Prostate gland (tissue), 2 donors: ENCODE measurements around the gene ERG. TPM values are rescaled to one million over a fixed set of nuclear protein-coding genes. Genes with fewer than 3 reads are reported as not detected.

Experiments used
- DNase-seq: peaks from one replicate; pipeline ENCODE4 v3.0.0-alpha.2; 2019; ENCODE audit warnings: low spot score
- H3K27ac ChIP-seq, 2 donors: fragments of 200-600 bp; sonication (generic); 2 replicates each; pipeline ENCODE4 v1.5.1; 2017 to 2019
- H3K27me3 ChIP-seq: fragments of 200-600 bp; sonication (generic); replicated peaks from 2 replicates; pipeline ENCODE4 v1.5.1; 2019; ENCODE audit not compliant: insufficient read depth
- H3K36me3 ChIP-seq, 2 donors: fragments of 200-600 bp; sonication (generic); 1 replicate in 1 of 2; 2 replicates in 1 of 2; pipeline versions ENCODE4 v1.5.1 to v1.8.1; 2017 to 2019
- H3K4me1 ChIP-seq: fragments of 200-600 bp; sonication (generic); replicated peaks from 2 replicates; pipeline ENCODE4 v1.5.1; 2019
- H3K4me3 ChIP-seq, 2 donors: fragments of 200-600 bp; sonication (generic); 2 replicates each; pipeline ENCODE4 v1.5.1; 2017 to 2019
- H3K9me3 ChIP-seq: fragments of 200-600 bp; sonication (generic); 2 replicates; pipeline ENCODE4 v1.5.1; 2017
- CTCF ChIP-seq, 4 experiments: fragments of 200-600 bp in 2 of 4; fragments of 450-650 bp in 2 of 4; sonication (generic) in 2 of 4; IDR thresholded peaks; 1 replicate in 3 of 4; 2 replicates in 1 of 4; pipeline ENCODE4 v1.5.1; 2016 to 2019; ENCODE audit warnings: antibody characterized with exemption in 4 of 4, mild to moderate bottlenecking in 2 of 4, moderate library complexity in 2 of 4
- POLR2A ChIP-seq: fragments of 450-650 bp; IDR thresholded peaks from one replicate; pipeline ENCODE4 v1.6.1; 2016; ENCODE audit warnings: antibody characterized with exemption, mild to moderate bottlenecking
- POLR2AphosphoS5 ChIP-seq: sonication (generic); formaldehyde crosslinking; IDR thresholded peaks from one replicate; pipeline ENCODE4 v1.6.1; 2017; ENCODE audit warnings: antibody characterized with exemption
- WGBS: methylation state at CpG from one replicate; pipeline ENCODE4 v1.1.5; 2018; 5-methylcytosine and 5-hydroxymethylcytosine counted together
- intact Hi-C: fragments of 100-400 bp; cut with DNase I; formaldehyde crosslinking; loops from one replicate; pipeline ENCODE4 v1.14.2; 2022
- total RNA-seq, 2 donors: library from RNA; depleted of rRNA; stranded (reverse); fragments of >200 nt; gene quantifications; one replicate each; pipeline ENCODE4 v1.1.0, GENCODE V29; 2016

Gene ERG
- total RNA-seq, 2 donors from 2014 or later = 2.6 to 11.2 TPM

DNA sequence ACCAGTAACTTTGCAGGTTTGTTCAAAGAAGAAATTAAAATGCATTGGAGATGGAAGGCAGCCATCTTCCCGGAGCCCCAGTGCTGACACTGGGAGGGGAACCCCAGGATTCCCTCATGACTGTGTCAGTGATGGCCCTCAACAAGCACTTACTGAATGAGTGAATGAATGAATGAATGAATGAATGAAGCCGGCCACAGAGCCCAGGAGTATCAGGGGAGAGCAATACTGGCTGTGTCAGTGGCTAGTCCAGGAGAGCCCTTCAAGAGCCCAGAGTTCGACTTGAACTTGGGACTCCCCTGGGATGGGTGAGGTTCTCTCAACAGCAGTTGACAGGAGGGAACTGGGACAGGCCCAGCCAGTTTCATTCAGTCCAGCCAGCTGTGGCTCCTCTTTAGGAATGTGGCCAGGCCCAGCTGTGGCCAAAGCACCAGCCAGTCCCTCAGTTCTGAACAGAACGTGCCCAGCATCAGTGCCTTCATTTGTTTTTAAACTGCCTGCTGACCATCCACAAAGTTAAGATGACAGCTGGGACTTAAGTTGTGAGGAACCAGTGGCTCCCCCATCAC, 9.2 kb upstream of the ERG start:
- intact Hi-C loops = loop anchor here (5.0 kb wide), 1 partner anchor 630 kb away; no protein-coding TSS in a partner anchor
- TF ChIP-seq POLR2AphosphoS5 = no peak

DNA sequence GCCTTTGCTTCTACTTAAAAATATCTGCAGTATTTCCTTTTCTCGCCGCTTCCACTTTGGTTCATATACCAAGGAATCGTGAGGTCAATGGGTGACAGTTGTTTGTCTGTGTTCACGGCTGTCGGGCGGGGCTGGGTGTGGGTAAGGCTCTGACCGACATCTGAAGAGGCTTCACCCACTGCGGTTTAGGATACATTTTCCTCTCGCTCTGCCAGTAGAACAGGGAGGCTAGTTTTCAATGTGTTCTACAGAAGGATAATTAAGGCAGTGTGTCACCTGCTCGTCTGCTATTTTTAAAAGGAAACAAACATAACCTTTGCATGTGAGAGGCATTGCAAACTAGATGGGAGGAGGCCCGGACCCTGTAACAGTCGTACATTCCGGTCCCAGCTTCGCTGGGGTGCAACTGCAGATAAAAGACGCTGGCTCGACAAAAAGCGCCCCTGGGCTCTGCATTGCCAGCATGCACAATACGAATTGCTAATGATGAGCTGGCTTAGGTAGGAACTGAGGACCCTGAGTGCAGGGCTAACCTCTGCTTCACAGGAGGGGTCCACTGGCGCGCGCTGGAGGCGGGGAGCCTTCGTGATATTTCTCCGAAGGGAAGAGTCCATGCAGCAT, 8.5 kb upstream of the ERG start:
- Histone ChIP-seq H3K27ac (no peak overlapping the region), H3K4me3 (no peak overlapping the region), H3K27me3 (no peaks in the 10 kb centered on the region), H3K4me1 (no peaks in the 10 kb centered on the region), H3K9me3 (no peaks in the 10 kb centered on the region), H3K36me3 (no peaks in the 10 kb centered on the region)
- no peak for TF ChIP-seq POLR2A
- TF ChIP-seq POLR2AphosphoS5 = no peak
- TF ChIP-seq CTCF (IDR thresholded peaks at IDR 0.05) = no peak
- intact Hi-C loops = loop anchor here (5.0 kb wide), 1 partner anchor 631 kb away; no protein-coding TSS in a partner anchor
- DNase-seq = no peak
- WGBS = 85% methylated on average over 24 of the region's 24 CpGs

More for the DNA sequence above, 9.2 kb upstream of the ERG start:
- 75% methylated on average over 4 of the region's 4 CpGs for WGBS
- H3K9me3 ChIP-seq = no peaks in the 10 kb centered on the region
- no peak for DNase-seq
- no peak overlapping the region for H3K4me3 ChIP-seq
- no peaks in the 10 kb centered on the region for H3K27me3 ChIP-seq
- no peaks in the 10 kb centered on the region for H3K4me1 ChIP-seq
- H3K36me3 ChIP-seq = no peaks in the 10 kb centered on the region
- H3K27ac ChIP-seq = no peak overlapping the region

DNA sequence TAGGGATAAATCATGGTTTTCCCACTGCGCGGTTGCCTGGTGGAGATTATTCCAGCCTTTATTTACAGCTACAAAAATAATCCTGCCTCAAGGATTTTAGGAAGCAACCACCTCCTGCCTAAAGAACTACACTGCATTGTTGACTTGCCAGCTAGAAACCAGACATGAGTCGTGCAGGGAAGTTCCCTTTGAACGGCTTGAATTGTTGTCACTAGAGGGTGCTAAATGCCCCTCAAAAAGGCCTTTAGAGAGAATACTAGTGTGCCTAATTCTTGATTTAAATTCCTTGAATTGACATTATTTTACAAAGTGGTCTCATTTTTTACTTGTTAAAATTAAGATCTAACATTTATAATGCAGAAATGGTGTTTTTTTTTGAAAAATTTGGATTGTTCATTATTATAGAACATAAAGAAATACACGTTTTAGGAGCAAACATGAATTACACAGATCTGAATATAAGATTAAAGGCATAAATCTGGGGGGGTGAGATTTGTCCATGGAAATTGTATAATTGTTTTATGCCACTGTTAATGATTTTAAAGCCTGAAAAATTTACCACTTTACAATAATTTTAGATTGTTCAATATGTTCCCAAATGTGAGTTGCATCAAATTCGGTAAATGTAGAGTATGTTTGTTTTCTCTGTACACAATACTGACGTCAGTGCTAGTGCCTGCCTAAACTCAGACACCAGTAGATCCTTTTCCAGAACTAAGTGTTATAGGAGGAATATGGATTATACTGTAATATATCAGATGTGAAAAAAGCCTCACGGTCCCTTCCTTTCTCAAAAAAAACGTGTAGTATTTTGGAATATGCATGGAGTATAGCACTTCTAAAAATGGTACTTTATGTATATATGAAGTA, 7.6 kb upstream of the ERG start:
- TF ChIP-seq CTCF (IDR thresholded peaks at IDR 0.05) (peak in 3 of 4 experiments; percentile 42 to 63 (median 59)), POLR2AphosphoS5 (peak; percentile 67), POLR2A (no peak)
- intact Hi-C loops = loop anchor here (5.0 kb wide), 1 partner anchor 631 kb away; no protein-coding TSS in a partner anchor
- H3K27me3 ChIP-seq = no peaks in the 10 kb centered on the region
- no peaks in the 10 kb centered on the region for H3K4me1 ChIP-seq
- no peaks in the 10 kb centered on the region for H3K9me3 ChIP-seq
- H3K27ac ChIP-seq = no peak overlapping the region
- no peaks in the 10 kb centered on the region for H3K36me3 ChIP-seq
- DNase-seq = peak; percentile 57
- no peak overlapping the region for H3K4me3 ChIP-seq
- WGBS = 41% methylated on average over 9 of the region's 9 CpGs

DNA sequence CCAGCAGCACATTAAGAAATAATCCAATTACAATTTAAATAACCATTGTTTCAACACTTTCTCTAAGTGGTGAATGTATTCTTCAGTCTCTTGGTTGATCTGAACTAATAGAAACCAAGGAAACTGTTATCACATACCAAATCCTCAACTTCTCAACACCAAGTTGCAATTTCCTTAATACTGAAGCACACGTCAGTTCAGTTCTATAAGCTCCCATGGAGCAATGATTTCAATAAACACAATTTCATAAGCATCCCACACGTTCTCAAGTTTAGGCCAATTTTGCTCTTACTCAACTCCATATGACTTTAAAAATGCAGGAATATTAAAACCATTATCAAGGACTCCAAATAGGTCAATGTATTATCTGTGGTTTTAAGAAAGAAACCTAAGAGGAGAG, 5.8 kb upstream of the ERG start:
- 76% methylated on average over 2 of the region's 2 CpGs for WGBS
- TF ChIP-seq CTCF (IDR thresholded peaks at IDR 0.05) (no peak), POLR2AphosphoS5 (no peak), POLR2A (no peak)
- H3K36me3 ChIP-seq = no peaks in the 10 kb centered on the region
- no peaks in the 10 kb centered on the region for H3K9me3 ChIP-seq
- no peak overlapping the region for H3K4me3 ChIP-seq
- no peak overlapping the region for H3K27ac ChIP-seq
- H3K27me3 ChIP-seq = no peaks in the 10 kb centered on the region
- H3K4me1 ChIP-seq = no peaks in the 10 kb centered on the region
- no peak for DNase-seq
- intact Hi-C loops = no loop called here

DNA sequence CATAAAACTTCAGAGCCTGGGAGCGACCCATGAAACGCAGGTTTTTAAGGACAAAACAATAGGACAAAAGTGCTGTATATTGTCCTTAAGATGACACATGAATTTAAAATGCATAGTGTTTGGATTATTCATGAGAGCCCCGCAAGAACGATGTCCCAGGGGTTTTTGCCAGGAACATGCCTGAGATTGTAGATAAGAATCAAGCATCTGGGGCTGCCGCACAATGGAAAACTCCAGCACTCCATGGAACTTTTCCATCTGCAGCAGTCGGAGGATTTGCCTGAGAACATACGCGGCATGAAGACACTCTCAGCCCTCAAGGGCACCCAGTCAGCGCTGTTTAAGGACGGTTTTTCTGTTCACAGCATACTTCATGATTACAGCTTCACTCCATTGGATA, 5.3 kb upstream of the ERG start:
- intact Hi-C loops = no loop called here
- 15% methylated on average over 10 of the region's 10 CpGs for WGBS
- no peak for TF ChIP-seq CTCF (IDR thresholded peaks at IDR 0.05)
- peak; percentile 40 for TF ChIP-seq POLR2AphosphoS5
- no peaks in the 10 kb centered on the region for H3K36me3 ChIP-seq
- H3K4me1 ChIP-seq = no peaks in the 10 kb centered on the region
- H3K4me3 ChIP-seq = no peak overlapping the region
- H3K27me3 ChIP-seq = no peaks in the 10 kb centered on the region
- H3K9me3 ChIP-seq = no peaks in the 10 kb centered on the region
- no peak overlapping the region for H3K27ac ChIP-seq
- no peak for DNase-seq
